Memory B cell (primary cell): ENCODE results near the gene SSBP3.
A peak's percentile ranks its signal among the peaks of the same experiment; 100 is the strongest.

ENCODE experiments used
- ATAC-seq: fragments of 150-1000 bp; cut with Tn5 transposase; 2 replicates; pipeline ENCODE4 v1.10.0; 2021; ENCODE audit warnings: low read depth, mild to moderate bottlenecking, moderate library complexity
- DNase-seq, 2 donors: peaks; one replicate each; pipeline ENCODE4 v3.0.0; 2022; ENCODE audit warnings: low spot score in 2 of 2
- H3K27ac Mint-ChIP-seq: one replicate; pipeline ENCODE4 v1.8.0; 2022; ENCODE audit warnings: mild to moderate bottlenecking, moderate library complexity, mixed read lengths
- H3K27me3 Mint-ChIP-seq: one replicate; pipeline ENCODE4 v1.8.0; 2022; ENCODE audit warnings: mixed read lengths
- H3K36me3 Mint-ChIP-seq: one replicate; pipeline ENCODE4 v1.8.0; 2022; ENCODE audit warnings: mild to moderate bottlenecking, mixed read lengths
- H3K4me1 Mint-ChIP-seq: one replicate; pipeline ENCODE4 v1.8.0; 2022; ENCODE audit warnings: mixed read lengths
- H3K4me3 Mint-ChIP-seq: one replicate; pipeline ENCODE4 v1.8.0; 2022; ENCODE audit warnings: mild to moderate bottlenecking, moderate library complexity, mixed read lengths
- H3K9me3 Mint-ChIP-seq: one replicate; pipeline ENCODE4 v1.8.0; 2022; ENCODE audit warnings: mixed read lengths

Gene SSBP3

DNA sequence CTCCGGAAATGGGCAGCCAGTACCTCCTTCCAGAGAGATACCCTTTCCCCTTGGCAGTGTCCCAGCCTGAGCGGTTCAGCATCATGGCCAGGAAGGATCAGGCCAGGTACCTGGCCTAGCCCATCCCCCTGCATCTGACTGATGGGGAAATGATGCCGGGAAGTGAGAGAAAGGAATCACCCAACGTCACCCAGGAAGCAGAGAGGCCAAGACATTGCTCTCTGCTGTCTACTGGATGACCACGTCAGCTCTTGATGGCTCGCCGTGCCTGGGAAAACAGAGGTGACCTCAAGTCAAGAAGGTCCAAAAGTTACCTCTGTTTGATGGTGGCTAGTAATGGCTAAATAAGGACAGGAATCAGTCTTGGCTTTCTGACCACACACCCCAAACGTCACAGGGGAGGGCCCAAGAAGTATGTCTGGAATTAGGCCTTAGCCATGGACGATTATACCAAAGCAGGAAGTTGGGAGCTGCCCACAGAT, 127.2 kb downstream of the SSBP3 start:
- Mint-ChIP-seq H3K27me3 (no peaks in the 10 kb centered on the region), H3K4me3 (no peak overlapping the region), H3K4me1 (peaks cover 8% of the 10 kb centered on the region), H3K9me3 (no peaks in the 10 kb centered on the region), H3K27ac (no peak overlapping the region), H3K36me3 (peaks cover 6% of the 10 kb centered on the region)
- DNase-seq (no peak), ATAC-seq (no peak)

DNA sequence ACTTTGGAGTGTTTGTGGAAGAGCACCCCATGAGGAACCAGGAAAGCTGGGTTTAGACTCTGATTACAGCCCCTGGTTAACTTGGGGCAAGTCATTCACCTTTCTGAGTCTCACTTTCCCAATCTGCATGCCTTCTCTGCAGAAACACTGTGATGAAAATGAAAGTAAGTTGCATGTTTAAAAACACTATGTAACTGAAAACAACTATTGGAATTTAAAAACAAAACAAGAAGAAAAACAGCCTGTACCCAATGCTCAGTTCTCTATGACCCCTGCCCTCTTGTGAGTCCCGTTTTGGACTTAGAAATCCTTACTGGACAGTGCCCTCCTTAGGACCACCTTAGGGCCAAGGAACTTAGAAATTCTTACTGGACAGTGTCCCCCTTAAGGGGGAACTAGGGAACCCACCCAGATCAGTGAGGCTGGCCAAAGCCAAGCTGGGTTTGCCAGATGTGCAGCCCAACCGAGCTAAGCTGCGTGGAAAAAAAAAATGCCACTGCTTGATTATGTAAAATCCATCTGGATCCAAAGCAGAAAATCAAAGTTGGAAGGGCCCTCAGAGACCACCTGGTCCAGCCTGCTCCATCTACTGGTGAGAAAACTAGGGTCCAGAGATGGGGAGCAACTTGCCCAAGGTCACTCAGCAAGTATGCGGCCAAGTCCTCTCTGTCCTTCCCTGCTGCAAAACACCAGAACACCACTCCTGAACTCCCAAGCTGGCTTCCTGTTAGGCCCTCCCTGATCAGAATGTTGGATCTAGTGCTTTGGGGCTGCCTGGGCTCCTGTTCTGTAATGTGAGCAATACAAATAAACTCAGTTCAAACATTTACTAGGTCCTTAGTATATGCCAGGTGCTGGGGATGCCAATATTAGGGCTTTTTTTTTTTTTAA, 128.5 kb downstream of the SSBP3 start:
- Mint-ChIP-seq H3K4me1 (peaks cover 16% of the 10 kb centered on the region), H3K36me3 (peaks cover 6% of the 10 kb centered on the region), H3K27ac (no peak overlapping the region), H3K9me3 (no peaks in the 10 kb centered on the region), H3K27me3 (no peaks in the 10 kb centered on the region), H3K4me3 (no peak overlapping the region)
- ATAC-seq, result no peak
- no peak for DNase-seq

DNA sequence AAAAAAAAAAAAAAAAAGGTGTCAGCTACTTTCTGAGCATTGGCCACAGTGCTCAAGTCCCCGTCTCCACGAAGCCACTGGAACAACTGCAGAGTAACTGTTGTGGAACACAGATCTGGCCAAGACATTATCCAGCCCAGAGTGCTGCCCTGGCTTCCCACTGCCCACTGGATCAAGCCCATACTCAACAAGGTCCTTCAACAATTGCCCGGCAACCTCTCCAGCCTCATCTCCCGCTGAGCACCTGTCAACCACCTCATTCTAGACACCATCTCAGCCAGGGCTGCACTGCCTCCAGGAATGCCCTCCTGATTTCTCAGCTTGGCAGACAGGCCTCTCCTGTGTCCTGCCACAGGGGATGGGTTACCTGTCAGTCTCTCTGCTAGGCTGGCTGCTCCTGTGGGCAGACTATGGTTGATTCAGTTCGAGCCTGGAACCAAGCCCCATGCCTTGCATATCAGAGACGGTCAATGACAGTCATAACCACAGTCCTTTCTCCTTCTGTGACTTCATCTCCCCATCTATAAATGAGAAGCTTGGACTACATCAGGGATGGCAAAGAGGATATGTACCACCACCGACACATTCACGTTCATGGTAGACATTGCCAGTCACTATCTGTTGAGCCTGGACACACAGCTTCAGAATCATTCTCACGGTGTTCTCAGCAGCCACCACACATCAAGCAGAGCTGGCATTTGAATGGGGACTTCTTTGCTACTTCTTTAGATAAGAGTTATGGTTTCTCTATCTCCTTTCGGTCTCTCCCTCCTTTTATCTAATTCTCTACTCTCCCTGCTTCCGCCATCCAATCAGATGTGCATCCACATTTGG, 129.4 kb downstream of the SSBP3 start:
- Mint-ChIP-seq H3K4me1 (peaks cover 16% of the 10 kb centered on the region), H3K27ac (peak overlapping the region; percentile 58), H3K9me3 (no peaks in the 10 kb centered on the region), H3K36me3 (peaks cover 6% of the 10 kb centered on the region), H3K27me3 (no peaks in the 10 kb centered on the region), H3K4me3 (no peak overlapping the region)
- ATAC-seq (no peak), DNase-seq (no peak)

- ATAC-seq (no peak), DNase-seq (no peak)
- Mint-ChIP-seq H3K27me3 (no peaks in the 10 kb centered on the region), H3K4me3 (no peak overlapping the region), H3K4me1 (peaks cover 16% of the 10 kb centered on the region), H3K36me3 (peaks cover 6% of the 10 kb centered on the region), H3K27ac (peak overlapping the region; percentile 59), H3K9me3 (no peaks in the 10 kb centered on the region)
Observed at GRCh38 chr1:54275349-54275748, 130.8 kb downstream of the SSBP3 start.

DNA sequence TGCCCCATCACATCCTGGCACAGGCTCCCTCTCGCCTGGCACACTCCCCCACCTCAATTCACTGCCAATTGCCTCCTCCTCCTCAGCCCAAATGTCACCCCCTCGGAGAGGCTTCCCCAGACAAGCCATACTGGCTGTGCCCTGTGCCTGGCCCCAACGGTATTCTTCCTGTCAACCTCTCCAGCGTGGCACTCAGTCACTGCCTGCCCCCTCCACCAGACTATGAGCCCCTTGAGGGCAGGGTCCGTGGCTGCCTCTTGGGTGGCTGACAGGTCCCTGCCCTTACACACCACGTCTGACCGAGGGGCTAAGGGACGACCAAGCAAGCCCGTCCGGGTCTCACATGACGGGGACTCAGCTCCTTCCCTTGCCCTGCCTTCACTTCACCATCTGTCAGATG, 131.3 kb downstream of the SSBP3 start:
- DNase-seq (no peak), ATAC-seq (no peak)
- peak overlapping the region; percentile 59 for H3K27ac Mint-ChIP-seq
- no peaks in the 10 kb centered on the region for H3K27me3 Mint-ChIP-seq
- no peak overlapping the region for H3K4me3 Mint-ChIP-seq
- peaks cover 20% of the 10 kb centered on the region for H3K4me1 Mint-ChIP-seq
- H3K9me3 Mint-ChIP-seq, result no peaks in the 10 kb centered on the region
- peaks cover 4% of the 10 kb centered on the region for H3K36me3 Mint-ChIP-seq

DNA sequence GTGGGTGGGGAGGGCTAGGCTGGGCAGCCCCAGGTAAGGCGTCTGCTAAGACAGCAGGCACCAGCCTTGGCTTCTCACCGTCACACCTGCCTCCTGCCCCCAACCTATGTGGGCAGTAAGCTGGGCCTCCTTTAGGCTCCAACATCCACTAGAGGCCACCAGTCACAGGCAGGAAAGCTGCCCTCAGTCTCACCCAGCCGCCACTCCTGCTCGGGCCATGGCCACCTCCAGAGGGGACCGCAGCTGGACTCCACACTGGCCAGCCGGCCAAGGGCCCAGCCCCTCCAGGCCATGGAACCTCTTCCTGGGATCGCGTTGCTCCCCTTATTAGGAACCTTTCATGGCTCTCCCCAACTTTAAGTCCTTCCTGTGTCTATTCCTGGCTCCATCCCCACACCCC, 131.7 kb downstream of the SSBP3 start:
- H3K27me3 Mint-ChIP-seq, result no peaks in the 10 kb centered on the region
- ATAC-seq (no peak), DNase-seq (no peak)
- no peaks in the 10 kb centered on the region for H3K9me3 Mint-ChIP-seq
- no peak overlapping the region for H3K27ac Mint-ChIP-seq
- no peak overlapping the region for H3K4me3 Mint-ChIP-seq
- H3K36me3 Mint-ChIP-seq, result peaks cover 2% of the 10 kb centered on the region
- H3K4me1 Mint-ChIP-seq, result peaks cover 20% of the 10 kb centered on the region

DNA sequence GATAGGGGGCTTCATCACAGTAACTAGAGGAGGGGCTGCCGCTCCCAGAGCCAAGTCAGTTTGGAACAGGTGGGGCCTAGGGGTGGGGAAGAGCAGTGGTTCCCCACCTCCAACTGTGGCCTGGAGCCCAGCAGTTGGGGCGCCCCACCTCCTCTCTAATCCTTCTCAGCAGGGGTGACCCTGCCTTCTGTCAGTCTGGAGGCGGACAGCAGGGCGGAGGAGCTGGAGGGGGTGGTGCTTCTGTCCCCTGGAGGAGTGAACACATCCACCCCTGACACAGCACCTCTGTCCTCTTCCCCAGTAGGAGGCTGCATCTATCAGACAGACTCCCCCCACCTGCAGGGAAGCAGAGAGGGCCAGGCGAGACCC, 132.4 kb downstream of the SSBP3 start:
- ATAC-seq, result no peak
- Mint-ChIP-seq H3K4me3 (no peak overlapping the region), H3K9me3 (no peaks in the 10 kb centered on the region), H3K27ac (no peak overlapping the region), H3K36me3 (peaks cover 2% of the 10 kb centered on the region), H3K4me1 (peaks cover 20% of the 10 kb centered on the region), H3K27me3 (no peaks in the 10 kb centered on the region)
- no peak for DNase-seq

DNA sequence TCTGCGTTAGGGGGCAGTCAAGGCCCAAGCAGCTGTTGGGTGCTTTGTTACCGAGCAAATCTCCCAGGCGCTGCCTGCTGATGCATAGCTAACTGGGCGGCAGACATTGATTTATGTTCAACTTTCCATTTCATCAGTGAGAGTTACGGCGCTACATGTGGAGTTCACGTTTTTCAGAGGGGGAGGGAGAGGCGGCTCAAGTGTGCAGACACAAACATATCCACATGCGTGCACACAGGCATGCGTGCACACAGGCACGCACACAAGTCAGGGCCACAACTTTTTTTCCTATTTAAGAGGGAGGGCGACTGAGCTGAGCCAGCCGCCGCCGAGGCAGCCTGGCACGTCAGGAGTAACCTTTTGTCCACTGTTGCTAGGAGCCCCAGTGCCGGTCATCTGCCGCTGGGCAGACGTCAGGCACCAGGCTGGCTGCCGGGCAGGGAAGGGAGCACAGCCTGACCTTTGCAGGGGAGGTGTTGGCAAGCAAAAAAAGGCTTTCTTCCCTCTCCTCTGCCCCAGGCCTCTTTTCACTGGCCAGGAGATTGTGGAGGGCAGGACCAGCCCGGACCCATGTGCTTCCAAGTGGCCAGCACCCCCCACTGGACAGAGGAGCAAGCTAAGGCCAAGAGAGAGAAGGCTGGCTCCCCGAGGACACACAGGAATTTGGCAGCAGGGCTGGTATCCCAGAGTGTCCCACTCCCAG, 133.0 kb downstream of the SSBP3 start:
- Mint-ChIP-seq H3K36me3 (peaks cover 2% of the 10 kb centered on the region), H3K4me3 (no peak overlapping the region), H3K9me3 (no peaks in the 10 kb centered on the region), H3K27ac (peak overlapping the region; percentile 42), H3K27me3 (no peaks in the 10 kb centered on the region), H3K4me1 (peaks cover 20% of the 10 kb centered on the region)
- ATAC-seq, result peak; percentile 57
- DNase-seq, result no peak

GRCh38 chr1:54272772-54273091, 133.5 kb downstream of the SSBP3 start:
- no peak overlapping the region for H3K27ac Mint-ChIP-seq
- ATAC-seq (no peak), DNase-seq (no peak)
- H3K36me3 Mint-ChIP-seq, result peaks cover 2% of the 10 kb centered on the region
- H3K27me3 Mint-ChIP-seq, result no peaks in the 10 kb centered on the region
- no peaks in the 10 kb centered on the region for H3K9me3 Mint-ChIP-seq
- peaks cover 20% of the 10 kb centered on the region for H3K4me1 Mint-ChIP-seq
- H3K4me3 Mint-ChIP-seq, result no peak overlapping the region

DNA sequence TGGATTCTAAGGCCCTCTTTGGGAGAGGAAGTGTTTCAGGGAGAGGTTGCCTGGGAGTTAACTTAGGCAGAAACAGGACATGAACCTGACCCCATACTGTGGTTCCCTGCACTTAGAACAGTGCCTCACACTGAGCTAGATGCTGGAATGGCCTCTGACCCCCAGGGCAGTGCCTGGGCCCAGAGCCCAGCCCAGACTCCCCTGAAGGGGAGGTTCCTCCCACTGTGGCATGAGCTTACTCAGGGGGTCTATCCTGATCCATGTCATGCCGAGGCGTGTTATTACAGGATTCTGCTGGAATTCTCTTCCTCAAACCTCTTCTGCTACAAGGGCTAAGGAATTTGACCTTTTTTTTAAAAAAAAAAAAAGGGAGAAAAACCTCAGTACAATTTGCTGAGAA, 134.1 kb downstream of the SSBP3 start:
- H3K27me3 Mint-ChIP-seq, result no peaks in the 10 kb centered on the region
- no peak overlapping the region for H3K4me3 Mint-ChIP-seq
- H3K27ac Mint-ChIP-seq, result peak overlapping the region; percentile 45
- ATAC-seq (no peak), DNase-seq (no peak)
- no peaks in the 10 kb centered on the region for H3K9me3 Mint-ChIP-seq
- peaks cover 4% of the 10 kb centered on the region for H3K36me3 Mint-ChIP-seq
- peaks cover 20% of the 10 kb centered on the region for H3K4me1 Mint-ChIP-seq

DNA sequence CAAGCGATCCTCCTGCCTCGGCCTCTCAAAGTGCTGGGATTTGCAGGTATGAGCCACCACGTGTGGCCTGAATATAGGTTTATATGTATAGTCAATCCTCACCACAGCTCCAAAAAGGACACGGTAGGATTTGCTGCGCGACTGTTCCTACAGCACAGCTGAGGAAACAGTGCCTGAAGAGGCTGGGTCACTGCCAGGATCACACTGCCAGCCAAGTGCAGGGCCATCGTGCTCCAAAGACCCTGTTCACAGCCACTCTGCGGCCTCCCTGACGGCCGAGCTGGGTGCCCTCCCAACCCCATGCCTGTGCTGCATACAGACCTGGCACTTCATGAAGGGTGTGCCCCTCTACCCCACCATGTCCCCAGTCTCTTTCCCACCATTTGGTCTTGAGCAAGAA, 134.9 kb downstream of the SSBP3 start:
- Mint-ChIP-seq H3K27me3 (no peaks in the 10 kb centered on the region), H3K36me3 (peaks cover 2% of the 10 kb centered on the region), H3K27ac (no peak overlapping the region), H3K9me3 (no peaks in the 10 kb centered on the region), H3K4me3 (no peak overlapping the region), H3K4me1 (peaks cover 16% of the 10 kb centered on the region)
- DNase-seq (no peak), ATAC-seq (no peak)

GRCh38 chr1:54270543-54270942, 135.7 kb downstream of the SSBP3 start:
- no peaks in the 10 kb centered on the region for H3K27me3 Mint-ChIP-seq
- DNase-seq (no peak), ATAC-seq (no peak)
- H3K9me3 Mint-ChIP-seq, result no peaks in the 10 kb centered on the region
- peaks cover 2% of the 10 kb centered on the region for H3K36me3 Mint-ChIP-seq
- H3K4me3 Mint-ChIP-seq, result no peak overlapping the region
- peaks cover 16% of the 10 kb centered on the region for H3K4me1 Mint-ChIP-seq
- no peak overlapping the region for H3K27ac Mint-ChIP-seq

DNA sequence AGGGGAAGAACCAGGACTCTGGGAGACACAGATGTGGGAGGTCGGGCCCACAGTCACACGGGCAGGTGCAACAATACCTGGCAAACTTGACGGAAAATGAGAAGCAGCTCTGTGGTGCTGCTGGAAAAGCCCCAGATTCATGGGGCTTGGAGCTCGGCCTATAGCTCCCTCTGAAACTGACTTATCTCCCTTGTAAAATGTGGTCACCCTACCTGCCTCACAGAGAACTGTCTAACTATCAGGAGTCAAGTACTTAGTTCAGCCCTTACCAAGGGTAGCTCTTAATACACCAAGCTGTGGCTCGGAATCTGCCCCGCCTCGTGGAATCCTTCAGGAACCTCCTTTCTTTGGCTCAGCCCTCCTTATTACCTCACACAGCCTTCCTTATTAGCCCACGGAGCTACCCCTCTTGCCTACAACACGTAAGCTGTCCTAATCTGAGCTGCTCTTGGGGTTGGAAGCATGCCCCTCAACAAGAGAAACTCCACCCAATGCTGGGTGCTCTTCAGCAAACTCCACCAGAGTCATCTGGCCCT, 137.4 kb downstream of the SSBP3 start:
- Mint-ChIP-seq H3K27ac (no peak overlapping the region), H3K4me1 (peaks cover 14% of the 10 kb centered on the region), H3K27me3 (no peaks in the 10 kb centered on the region), H3K36me3 (peaks cover 2% of the 10 kb centered on the region), H3K4me3 (no peak overlapping the region), H3K9me3 (no peaks in the 10 kb centered on the region)
- no peak for DNase-seq
- ATAC-seq, result no peak
